HG03439 (cell line): ENCODE data around the gene FBXO30.
A peak's percentile ranks its signal among the peaks of the same experiment; 100 is the strongest.

Experiments used
- ATAC-seq: cut with Tn5 transposase; IDR thresholded peaks from one replicate; pipeline ENCODE4 v1.9.1; 2021; ENCODE audit warnings: mild to moderate bottlenecking, moderate library complexity; ENCODE audit not compliant: unreplicated experiment

FBXO30 gene

DNA sequence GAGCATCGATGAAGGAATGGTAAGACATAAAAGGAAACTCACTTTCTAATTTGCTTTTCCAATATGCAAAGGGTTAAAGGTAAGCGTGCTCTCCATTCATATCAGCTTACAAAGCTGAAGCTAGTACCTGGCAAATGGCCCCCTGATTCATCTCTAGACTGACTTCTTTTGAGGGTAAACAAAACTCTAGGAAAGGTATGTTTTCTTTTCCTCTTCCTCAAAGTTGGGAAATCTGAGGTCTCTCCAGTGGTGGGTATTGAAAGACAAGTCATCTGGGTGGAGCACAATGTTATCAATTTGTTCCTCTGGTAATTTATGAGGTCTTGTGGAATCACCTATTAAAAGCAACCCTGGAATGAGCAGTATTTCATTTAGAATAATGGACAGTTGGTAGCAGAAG lies 7.9 kb upstream of the FBXO30 start:
- no peak for ATAC-seq

DNA sequence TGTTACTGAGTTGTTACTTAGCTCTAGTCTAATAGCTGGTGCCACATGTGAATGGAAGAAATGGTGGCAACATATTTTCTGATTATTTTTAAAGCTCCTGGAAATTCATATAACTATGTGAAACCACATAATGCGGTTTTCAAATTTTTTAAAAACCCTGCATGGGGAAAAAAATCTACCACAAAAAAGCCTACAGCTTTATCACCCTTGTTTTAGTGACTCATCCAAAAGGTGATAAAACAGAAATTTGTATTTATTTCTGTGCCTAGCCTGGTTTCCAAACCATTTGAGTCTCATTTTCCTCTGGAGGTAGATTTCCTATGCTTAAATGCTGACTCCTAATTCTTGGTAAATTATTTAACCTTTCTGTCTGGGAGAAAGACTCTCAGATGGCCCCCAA lies 5.4 kb upstream of the FBXO30 start:
- ATAC-seq, result no peak

GRCh38 chr6:145818796-145819195 lies 4.2 kb upstream of the FBXO30 start:
- ATAC-seq, result no peak

DNA sequence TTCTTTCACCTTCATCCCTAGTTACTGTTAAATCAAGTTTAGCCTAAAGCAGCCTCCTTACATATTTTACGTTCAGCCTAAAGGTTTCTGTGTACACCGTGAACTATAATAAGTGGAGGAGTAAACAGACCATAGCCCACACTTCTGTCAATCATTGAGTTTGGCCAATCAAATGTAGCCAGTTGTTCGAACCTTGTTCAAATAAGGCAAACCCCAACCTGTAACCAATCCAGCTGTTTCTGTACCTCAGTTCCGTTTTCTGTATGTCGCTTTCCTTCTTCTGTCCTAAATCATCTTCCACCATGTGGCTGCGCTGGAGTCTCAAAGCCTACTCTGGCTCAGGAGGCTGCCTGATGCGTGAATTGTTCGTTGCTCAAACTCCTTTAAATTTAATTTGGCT lies 1.8 kb upstream of the FBXO30 start:
- ATAC-seq, result no peak

DNA sequence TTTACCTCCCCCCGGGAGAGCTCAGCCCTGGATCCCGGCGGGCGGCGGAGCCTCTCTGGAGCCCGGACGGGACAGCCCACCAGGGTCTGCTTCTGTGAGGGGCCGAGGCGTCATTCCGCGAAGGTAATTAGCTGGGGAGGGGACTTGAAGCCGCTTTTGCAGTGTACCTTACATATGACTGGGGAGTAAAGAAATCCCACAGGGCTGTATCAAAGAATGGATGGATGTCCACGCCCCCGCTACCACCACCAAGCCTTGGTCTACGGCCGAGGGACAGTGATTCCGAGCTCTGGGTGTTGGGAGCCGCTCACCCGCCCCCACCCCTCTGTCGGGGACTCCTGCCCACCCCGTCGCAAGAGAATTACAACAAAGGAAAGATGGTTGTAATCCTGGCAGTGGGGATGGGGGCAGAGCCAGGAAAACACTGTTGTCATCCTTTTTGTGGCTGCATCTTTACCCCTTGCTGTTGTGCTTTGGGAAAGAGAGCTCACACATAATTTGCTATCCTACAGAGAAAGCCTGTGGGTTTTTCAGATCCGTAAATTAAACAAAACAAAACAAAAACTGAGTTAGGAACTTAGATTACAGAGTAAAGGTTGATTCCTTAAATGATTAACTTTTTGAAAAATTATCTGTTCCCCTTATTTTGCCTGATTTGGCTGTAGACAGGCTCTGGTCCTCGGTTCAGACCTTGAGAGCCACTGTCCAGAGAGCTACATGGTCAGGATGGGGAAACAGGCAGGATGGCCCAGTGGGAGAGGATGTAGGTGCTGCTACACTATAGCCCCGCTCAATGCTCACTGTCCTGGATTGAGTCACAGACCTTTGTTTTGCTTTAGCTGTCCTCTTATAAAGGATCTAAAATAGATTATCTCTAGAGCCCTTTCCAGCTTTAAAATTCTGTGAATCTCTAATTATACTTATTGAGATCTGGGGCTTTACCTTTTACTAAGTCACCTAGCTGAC lies 997 bp upstream of the FBXO30 start:
- peak; percentile 5 for ATAC-seq

DNA sequence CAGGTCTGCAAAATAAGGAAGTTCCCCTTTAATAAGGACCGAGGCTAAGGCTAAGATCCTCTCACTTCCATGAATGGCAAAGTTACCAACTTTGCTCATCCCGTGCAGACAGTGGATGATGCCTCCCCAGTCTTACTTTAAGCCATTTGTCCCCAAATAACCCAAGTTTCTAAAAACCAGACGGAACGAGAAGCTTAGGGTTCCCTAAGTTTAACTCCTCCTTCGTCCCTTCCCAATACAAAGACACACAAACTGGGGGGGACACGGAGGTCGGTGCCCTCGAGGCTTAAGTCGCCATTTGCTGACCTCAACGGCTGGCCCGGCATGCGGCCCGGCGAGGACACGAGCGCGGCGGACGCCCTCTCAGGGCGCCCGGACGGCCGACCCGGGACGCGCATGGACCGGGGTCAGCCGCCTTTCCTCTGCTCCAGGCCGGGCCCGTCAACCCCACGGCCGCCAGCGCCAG lies 527 bp downstream of the FBXO30 start:
- peak; percentile 18 for ATAC-seq

GRCh38 chr6:145813285-145814034 lies 1.1 kb downstream of the FBXO30 start:
- ATAC-seq, result peak; percentile 2

DNA sequence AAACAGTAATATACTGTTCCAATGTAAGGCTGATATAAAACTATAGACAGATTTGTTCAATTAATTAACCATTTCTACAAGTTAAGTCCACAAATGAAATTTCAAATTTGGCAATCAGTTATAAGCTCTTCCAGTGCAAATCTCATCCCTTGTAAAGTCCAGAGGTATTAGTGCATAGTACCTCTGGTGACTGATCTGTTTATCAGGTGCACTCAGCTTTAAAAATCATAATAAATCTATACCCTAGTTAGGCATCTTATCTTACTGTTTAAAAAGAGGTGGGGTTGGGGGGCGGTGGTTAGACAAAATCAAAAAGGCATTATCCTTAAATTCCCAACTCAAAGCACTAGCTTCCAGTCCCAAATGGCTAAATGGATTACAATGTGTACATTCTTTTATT lies 2.9 kb downstream of the FBXO30 start:
- ATAC-seq, result no peak

DNA sequence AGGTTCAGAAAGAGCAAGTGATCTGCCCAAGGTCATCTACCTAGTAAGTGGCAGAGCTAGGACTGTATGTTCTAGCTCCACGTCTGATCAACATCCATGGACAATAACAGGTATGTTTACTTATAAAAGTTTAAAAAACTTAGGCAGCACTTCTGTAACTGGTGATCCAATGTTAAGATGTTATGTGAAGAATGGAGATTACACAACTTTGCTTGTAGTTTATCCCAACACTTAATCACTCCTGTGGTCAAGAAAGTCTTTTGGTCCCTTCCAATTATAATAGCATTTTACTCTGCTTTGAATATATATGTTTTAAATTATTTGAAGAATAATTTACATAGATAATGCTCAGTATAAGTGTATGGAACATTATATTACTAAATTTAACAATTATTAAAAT lies 4.8 kb downstream of the FBXO30 start:
- no peak for ATAC-seq

DNA sequence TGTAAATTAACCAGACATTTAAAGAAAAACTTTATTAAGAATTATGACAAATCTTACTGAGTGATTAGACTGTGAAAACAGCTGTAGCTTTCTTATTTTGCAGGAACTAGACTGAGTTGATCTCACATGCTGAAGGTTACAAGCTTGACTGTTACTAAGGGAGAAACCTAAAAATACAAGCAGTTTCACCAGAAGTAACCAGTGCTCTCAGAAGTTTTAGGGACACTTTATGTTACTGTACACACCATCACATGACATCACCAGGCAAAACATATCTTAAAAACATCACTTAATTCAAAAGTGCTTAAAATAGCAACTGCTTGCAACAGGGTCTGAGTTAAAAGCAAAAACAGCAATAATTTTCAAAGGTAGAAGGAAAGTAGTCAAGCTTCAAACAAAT lies 5.4 kb downstream of the FBXO30 start:
- peak; percentile 70 for ATAC-seq

GRCh38 chr6:145808239-145808638 lies 6.4 kb downstream of the FBXO30 start:
- ATAC-seq, result no peak

DNA sequence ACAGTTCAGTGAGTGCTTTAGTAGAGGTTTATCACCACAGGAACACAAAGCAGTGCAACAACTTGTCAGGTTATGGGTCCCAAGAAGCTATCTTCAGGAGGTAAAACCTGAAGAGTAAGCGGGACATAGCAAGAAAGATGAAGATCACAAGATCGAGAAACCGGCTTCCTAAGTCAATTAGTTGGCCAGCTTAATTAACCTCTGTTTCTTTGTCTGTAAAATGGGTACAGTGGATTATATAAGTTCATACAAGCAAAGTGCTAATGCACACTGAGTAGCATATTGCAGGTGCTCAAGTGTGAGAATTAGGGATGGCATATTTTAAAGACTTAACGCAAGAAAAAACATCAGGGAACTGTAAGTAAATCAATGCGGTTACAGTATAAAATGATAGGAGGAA lies 12.5 kb downstream of the FBXO30 start:
- no peak for ATAC-seq

- ATAC-seq, result no peak
These were observed 13.6 kb downstream of the FBXO30 start for GRCh38 chr6:145801021-145801420.

DNA sequence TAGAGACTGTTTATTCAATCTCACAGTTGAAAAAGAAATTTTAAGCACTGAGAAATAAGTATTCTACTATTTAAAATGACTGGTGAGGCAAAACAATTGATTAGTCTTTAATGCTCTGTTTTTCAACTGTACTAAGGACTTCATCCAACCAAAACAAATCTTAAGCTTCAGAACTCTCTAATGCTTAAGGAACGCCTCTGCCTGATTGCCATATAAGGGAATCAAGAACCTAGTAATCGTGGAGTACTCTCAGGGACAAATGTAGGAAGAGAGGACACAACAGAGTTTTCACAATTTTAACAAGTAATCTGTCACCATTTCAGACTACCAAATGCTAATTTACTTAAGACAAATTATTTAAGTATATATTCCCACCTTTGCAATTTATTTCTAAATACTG lies 16.1 kb downstream of the FBXO30 start:
- no peak for ATAC-seq

DNA sequence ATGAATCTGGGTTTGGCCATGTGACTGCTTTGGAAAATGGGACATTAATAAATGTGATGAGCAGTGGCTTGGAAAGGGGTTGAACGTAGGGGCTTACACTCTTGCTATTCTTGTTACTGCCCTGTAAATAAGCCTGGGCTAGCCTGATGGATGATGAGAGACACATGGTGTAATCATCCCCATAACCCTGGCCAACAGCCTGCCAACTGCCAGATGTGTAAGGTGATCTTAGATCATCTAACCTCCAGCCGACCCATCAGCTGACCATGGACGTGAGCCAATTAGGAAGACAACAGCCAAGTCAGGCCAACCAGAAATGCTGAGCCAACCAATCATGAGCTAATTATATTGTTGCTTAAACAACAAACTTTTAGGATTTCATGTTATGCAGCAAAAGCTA lies 25.2 kb downstream of the FBXO30 start:
- ATAC-seq, result no peak

DNA sequence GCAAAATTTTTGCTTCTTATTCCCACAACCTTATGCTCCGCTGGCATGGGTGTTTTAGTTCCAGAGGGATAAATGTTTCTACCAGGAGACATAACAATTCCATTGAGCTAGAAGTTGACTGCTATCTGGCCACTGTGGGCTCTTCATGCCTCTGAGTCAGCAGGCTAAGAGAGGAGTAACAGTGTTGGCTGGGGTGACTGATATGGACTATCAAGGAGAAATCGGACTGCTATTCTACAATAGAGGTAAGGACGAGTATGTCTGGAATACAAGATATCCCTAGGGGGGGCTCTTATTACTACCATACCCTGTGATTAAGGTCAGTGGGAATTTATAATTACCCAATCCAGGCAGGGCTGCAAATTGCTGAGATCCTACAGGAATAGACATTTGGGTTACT lies 26.9 kb downstream of the FBXO30 start:
- ATAC-seq, result no peak

DNA sequence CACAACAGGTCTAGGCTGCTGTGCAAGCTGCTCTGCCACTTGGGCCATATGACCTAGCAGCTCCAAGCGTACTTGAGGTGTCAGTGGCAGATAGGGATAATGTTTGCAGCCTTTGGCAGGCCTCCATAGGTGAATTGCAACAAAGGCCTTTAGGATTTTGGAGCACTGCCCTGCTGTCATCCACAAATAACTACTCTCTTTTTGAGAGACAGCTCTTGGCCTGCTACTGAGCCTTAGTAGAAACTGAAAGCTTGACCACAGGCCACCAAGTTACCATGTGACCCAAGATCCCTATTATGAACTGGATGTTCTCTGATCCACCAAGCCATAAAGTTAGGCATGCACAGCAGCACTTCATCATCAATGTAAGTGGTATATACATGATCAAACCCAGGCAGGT lies 29.9 kb downstream of the FBXO30 start:
- peak; percentile 71 for ATAC-seq

DNA sequence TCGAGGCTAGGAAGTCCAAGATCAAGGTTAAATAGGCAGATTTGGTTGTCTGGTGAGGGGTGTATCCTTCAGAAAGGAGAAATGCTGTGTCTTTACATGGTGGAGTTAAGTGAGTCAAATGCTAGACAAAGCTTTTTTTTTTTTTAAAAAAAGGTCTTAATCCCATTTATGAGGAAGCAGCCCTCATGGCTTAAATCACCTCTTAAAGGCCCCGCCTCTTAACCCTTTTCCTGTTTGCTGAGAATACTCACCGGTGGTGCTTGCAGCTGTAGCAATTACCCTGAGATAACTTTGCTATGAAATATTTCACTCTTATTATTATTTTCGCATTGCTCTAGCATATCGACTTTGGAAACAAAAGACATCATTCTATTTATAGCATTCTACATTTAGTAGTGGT lies 30.8 kb downstream of the FBXO30 start:
- no peak for ATAC-seq

GRCh38 chr6:145772846-145773245 lies 41.7 kb downstream of the FBXO30 start:
- ATAC-seq, result no peak

DNA sequence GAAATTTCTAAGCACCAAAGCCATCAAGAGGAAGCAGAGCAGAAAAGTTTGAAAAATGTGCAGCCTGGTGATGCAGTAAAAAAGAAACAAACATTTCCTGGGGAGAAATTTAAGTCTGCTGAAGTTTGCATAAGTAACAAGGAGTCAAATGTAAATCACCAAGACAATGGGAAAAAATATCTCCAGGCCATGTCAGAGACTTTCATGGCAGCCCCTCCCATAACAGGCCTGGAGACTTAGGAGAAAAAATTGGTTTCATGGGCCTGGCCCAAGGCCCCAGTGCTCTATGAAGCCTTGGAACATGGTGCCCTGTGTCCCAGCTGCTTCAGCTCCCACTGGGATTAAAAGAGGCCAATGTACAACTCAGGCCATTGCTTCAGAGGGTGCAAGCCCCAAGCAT lies 49.1 kb downstream of the FBXO30 start:
- no peak for ATAC-seq

DNA sequence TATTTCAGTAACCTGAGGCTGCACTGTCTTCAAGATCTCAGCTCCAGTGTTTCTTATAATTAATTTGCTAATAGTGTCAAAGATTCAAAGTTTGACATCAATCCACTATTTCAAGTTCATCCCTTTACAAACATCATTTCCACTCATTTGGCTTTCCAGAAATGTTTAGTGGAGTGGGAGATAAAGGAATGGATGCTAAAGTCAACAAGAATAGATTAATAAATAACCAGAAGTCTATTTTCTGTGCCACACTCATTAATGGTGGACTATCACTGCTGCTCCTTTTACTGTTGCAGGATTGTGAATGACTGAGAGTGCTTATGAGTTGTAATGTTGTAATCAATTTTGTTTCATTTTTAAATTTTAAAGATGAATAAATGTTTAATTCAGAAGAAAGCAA lies 50.9 kb downstream of the FBXO30 start:
- no peak for ATAC-seq

DNA sequence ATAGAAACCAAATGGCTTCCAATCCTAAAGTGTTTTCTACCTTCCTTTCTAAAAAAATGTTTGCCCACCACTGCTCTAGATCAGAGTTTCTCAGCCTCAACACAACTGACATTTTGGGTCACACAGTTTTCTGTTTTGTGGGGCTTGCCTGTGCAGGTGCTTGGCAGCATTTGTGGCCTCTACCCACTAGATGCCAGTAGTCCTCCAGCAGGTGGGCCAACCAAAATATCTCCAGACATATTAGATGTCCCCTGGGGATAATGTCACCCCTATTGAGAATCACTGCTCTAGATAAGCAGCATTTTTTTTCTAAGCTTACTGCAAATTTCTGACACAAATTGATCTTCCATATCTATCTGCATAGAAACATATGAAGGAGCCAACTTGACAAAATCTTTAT lies 53.0 kb downstream of the FBXO30 start:
- peak; percentile 52 for ATAC-seq
